ENCODE measurements around the gene SNX7.

GRCh38 chr1:98675282-98675681 is 13.8 kb downstream of the SNX7 start:
- TF ChIP-seq CTCF (conservative IDR thresholded peaks at IDR 0.05 in 1 of 2, IDR thresholded peaks at IDR 0.05 in 1 of 2; ENCODE audit: extremely low read depth in 1 of 2, insufficient read depth in 1 of 2, low read depth in 1 of 2, low read length in 2 of 2) (no peak), EZH2 (IDR thresholded peaks at IDR 0.05; ENCODE audit: borderline replicate concordance, low read length) (no peak)
